ENCODE measurements around the gene YPEL1.

Gene YPEL1

GRCh38 chr22:21652547-21653545 is 82.7 kb downstream of the YPEL1 start:
- no peak for DNase-seq

DNA sequence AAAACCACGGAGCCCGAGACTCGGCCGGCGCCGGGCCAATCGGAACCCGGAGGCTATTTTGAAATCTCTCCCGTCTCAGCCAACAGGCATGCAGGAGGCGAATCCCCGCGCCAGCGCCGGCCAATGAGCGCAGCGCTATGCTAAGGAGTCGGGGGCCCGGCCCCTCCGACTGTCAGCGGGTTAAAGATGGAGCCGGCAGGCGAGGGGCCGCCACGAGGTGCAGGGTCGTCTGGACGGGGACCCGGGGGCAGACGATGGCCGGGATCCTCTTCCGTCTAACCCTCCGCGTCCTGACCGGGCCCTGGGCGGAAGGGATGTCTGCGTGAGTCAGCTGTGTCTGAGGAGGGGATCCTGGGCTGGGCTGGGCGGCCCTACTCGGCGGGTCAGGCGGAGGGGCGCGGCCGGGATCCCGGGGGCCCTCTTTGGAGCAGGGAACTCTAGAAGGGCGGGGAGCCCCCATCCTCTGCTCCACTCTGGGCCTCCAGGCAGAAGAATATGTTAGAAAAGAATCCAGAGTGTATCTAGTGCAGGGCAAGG is 83.5 kb downstream of the YPEL1 start:
- DNase-seq: peak; percentile 74

GRCh38 chr22:21651521-21652009 is 84.0 kb downstream of the YPEL1 start:
- DNase-seq: no peak

GRCh38 chr22:21650823-21651520 is 84.6 kb downstream of the YPEL1 start:
- peak; percentile 15 for DNase-seq

GRCh38 chr22:21650280-21650679 is 85.3 kb downstream of the YPEL1 start:
- DNase-seq: no peak

All from DMS79 treated with DMSO at 0.1 percent for 48 hours (cell line).